GM18511 (cell line): ENCODE measurements around the gene RAVER1.
"Not testable (repeated sequence)": the region's sequence is repeated elsewhere in the genome, so short reads cannot be mapped to it uniquely, and the experiment has no call there.

ENCODE experiments used
- ATAC-seq: cut with Tn5 transposase; IDR thresholded peaks from one replicate; pipeline ENCODE4 v1.9.1; 2021; ENCODE audit warnings: mild to moderate bottlenecking, moderate library complexity; ENCODE audit not compliant: unreplicated experiment

Gene RAVER1, protein sequence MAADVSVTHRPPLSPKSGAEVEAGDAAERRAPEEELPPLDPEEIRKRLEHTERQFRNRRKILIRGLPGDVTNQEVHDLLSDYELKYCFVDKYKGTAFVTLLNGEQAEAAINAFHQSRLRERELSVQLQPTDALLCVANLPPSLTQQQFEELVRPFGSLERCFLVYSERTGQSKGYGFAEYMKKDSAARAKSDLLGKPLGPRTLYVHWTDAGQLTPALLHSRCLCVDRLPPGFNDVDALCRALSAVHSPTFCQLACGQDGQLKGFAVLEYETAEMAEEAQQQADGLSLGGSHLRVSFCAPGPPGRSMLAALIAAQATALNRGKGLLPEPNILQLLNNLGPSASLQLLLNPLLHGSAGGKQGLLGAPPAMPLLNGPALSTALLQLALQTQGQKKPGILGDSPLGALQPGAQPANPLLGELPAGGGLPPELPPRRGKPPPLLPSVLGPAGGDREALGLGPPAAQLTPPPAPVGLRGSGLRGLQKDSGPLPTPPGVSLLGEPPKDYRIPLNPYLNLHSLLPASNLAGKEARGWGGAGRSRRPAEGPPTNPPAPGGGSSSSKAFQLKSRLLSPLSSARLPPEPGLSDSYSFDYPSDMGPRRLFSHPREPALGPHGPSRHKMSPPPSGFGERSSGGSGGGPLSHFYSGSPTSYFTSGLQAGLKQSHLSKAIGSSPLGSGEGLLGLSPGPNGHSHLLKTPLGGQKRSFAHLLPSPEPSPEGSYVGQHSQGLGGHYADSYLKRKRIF

GRCh38 chr19:10332965-10333757 is at the start of gene RAVER1:
RAVER1 (minus strand) TSS chr19:10333529; CDS start chr19:10333507, 22 bp downstream.
- ATAC-seq, result peak; percentile 93

DNA sequence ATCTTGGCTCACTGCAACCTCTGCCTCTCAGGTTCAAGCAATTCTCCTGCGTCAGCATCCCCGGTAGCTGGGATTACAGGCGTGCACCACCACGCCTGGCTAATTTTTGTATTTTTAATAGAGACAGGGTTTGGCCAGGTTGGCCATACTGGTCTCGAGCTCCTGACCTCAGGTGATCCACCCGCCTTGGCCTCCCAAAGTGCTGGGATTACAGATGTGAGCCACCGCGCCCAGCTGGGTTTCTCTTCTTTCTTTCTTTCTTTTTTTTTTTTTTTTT is 49.8 kb upstream of the RAVER1 start:
- not testable (repeated sequence) for ATAC-seq

- peak; percentile 94 for ATAC-seq
Observed at GRCh38 chr19:10380313-10381102, 47.2 kb upstream of the RAVER1 start, which contains the start of gene TYK2. TYK2 (minus strand) TSS chr19:10380572; CDS start chr19:10378406, 2,166 bp downstream.

DNA sequence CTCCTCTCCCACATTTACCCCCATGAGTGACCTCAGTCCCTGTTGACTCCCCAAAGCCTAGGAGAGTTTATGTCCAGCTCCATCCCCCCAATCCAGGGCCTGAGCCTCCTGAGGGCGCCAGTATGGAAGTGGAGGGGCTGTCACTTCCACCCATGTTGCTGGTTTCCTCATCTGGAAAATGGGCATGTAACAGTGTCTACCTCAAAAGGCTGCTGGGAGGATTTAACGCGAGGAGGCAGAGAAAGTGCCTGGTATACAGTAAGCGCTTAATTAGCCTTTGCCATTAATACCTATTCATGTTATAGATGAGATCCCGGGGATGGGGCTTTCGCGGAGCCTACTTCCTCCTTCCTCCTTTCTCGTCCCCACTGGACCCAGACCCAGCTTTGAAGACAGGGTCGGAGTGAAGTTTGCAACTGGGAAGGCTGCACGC is 46.6 kb upstream of the RAVER1 start:
- no peak for ATAC-seq

DNA sequence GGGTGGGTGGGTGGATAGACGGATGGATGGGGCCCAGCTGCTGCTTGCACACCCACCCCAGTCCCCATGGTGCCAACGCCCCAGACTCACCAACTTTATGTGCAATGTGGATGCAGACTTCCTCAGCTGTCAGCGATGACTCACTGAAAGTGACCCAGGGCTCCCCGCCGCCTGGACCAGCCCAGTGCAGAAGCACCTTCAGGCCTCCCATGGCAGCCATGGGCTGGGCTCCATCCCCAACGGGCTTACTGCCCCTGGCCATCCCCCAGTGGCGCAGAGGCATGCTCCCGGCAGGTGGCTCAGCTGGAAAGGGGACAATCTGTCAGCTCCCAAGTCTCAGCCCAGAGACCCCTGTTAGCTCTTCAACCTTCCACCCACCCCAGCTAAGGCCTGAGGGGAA is 44.8 kb upstream of the RAVER1 start:
- ATAC-seq, result no peak

DNA sequence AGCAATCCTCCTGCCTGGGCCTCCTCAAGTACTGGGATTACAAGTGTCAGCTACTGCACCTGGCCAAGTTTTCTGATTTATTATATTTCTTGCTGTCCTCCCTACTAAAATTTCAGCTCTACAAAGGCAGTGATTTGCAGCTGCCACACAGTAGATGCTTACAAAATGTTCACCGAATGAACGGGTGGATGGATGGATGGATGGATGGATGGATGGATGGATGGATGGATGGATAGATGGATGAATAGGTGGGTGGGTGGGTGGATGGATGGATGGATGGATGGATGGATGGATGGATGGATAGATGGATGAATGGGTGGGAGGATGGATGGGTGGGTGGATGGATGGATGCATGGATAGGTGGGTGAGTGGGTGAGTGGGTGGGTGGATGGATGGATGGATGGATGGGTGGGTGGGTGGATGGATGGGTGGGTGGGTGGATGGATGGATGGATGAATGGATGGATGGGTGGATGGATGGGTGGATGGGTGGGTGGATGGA is 43.9 kb upstream of the RAVER1 start:
- ATAC-seq, result not testable (repeated sequence)

GRCh38 chr19:10374931-10375330 is 41.6 kb upstream of the RAVER1 start:
- ATAC-seq, result no peak

- ATAC-seq, result no peak
Observed at GRCh38 chr19:10372690-10373089, 39.4 kb upstream of the RAVER1 start.

GRCh38 chr19:10368101-10368803 is 34.9 kb upstream of the RAVER1 start:
- ATAC-seq, result no peak

DNA sequence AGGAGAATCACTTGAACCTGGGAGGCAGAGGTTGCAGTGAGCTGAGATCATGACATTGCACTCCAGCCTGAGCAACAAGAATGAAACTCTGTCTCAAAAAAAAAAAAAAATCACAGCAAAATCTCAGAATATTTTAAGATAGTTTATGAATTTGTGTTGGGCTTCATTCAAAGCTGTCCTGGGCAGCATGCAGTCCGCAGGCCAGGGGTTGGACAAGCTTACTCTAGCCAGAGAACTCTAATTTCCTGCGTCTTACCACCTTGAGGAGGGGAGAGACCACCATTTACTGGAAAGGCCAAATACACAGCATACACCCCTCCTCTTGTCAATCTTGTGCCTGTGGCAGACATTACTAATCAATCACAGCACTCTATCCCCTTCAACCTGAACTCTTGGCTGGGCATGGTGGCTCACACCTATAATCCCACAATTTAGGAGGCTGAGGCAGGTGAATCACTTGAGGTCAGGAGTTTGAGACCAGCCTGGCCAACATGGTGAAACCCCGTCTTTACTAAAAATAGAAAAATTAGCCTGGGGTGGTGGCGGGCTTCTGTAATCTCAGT is 33.7 kb upstream of the RAVER1 start:
- ATAC-seq, result not testable (repeated sequence)

- ATAC-seq, result no peak
Observed at GRCh38 chr19:10365518-10365917, 32.2 kb upstream of the RAVER1 start.

GRCh38 chr19:10364644-10365043 is 31.3 kb upstream of the RAVER1 start:
- no peak for ATAC-seq

- no peak for ATAC-seq
Observed at GRCh38 chr19:10363789-10364281, 30.5 kb upstream of the RAVER1 start.

- ATAC-seq, result no peak
Observed at GRCh38 chr19:10362259-10362658, 28.9 kb upstream of the RAVER1 start.

- ATAC-seq, result no peak
Observed at GRCh38 chr19:10361569-10362011, 28.3 kb upstream of the RAVER1 start.

- ATAC-seq, result no peak
Observed at GRCh38 chr19:10356431-10356830, 23.1 kb upstream of the RAVER1 start.

DNA sequence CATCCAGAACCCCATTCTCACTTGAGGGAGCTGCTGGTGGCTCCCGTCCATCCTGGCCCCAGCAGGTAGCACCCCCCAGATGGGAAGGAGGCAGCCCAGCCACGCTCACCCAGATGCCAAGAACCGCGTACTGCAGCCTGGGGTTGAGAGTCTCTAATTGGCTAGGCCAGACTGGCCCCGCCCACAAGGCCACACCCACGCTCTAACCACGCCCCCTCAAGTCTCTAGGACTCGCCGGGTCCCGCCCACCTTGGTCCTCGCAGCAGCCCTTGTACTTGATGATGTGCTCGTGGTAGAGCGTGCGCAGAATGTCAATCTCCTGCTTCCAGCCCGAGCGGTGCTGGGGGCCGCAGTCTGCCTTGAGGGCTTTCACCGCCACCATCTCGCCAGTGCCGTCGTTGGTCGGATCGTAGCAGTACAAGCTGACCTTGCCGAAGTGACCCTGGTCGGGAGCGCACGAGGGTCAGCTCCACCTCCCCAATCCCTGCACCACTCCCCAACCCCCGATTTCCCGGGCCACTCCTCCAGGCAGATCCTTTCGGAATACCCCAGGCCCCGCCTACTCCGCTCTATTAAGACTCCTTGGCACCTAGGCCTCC is 20.6 kb upstream of the RAVER1 start:
- no peak for ATAC-seq

- no peak for ATAC-seq
Observed at GRCh38 chr19:10352764-10353671, 19.7 kb upstream of the RAVER1 start.
